Loucy (cell line): Measurements from ENCODE around the gene CDC14A.

Experiments used
- H2AFZ ChIP-seq: fragments of 200-600 bp; sonication (generic); 2 replicates; pipeline ENCODE4 v1.6.0; 2016; ENCODE audit warnings: antibody characterized with exemption, mild to moderate bottlenecking, low read length, moderate library complexity
- H3F3A ChIP-seq: fragments of 200-600 bp; 2 replicates; pipeline ENCODE4 v1.6.0; 2016; ENCODE audit warnings: antibody characterized with exemption, low read depth, mild to moderate bottlenecking
- H3K27me3 ChIP-seq: fragments of 200-600 bp; sonication (generic); 2 replicates; pipeline ENCODE4 v1.6.1; 2014; ENCODE audit warnings: low read length, mild to moderate bottlenecking; ENCODE audit not compliant: insufficient read depth, poor library complexity, severe bottlenecking
- H3K36me3 ChIP-seq: fragments of 200-600 bp; sonication (generic); 2 replicates; pipeline ENCODE4 v1.6.1; 2016; ENCODE audit warnings: low read length; ENCODE audit not compliant: insufficient read depth
- H3K4me1 ChIP-seq: fragments of 200-600 bp; sonication (generic); 2 replicates; pipeline ENCODE4 v1.5.1; 2014; ENCODE audit warnings: low read length, mild to moderate bottlenecking; ENCODE audit not compliant: insufficient read depth, poor library complexity, severe bottlenecking
- H3K4me2 ChIP-seq: fragments of 200-600 bp; sonication (generic); 2 replicates; pipeline ENCODE4 v1.6.0; 2014; ENCODE audit warnings: antibody characterized with exemption, low read length, low read depth, mild to moderate bottlenecking; ENCODE audit not compliant: poor library complexity, severe bottlenecking
- H3K4me3 ChIP-seq: fragments of 200-600 bp; sonication (generic); 2 replicates; pipeline ENCODE4 v1.5.1; 2014; ENCODE audit warnings: low read length, mild to moderate bottlenecking, mixed read lengths; ENCODE audit not compliant: poor library complexity, severe bottlenecking
- H3K79me2 ChIP-seq: fragments of 200-600 bp; sonication (generic); 2 replicates; pipeline ENCODE4 v1.6.1; 2014; ENCODE audit warnings: low read length; ENCODE audit not compliant: insufficient read depth
- H3K9ac ChIP-seq: fragments of 200-600 bp; sonication (generic); 2 replicates; pipeline ENCODE4 v1.6.0; 2014; ENCODE audit warnings: mild to moderate bottlenecking, low read depth, low read length, moderate library complexity; ENCODE audit not compliant: poor library complexity, severe bottlenecking
- H3K9me2 ChIP-seq: fragments of 200-600 bp; sonication (generic); replicated peaks from 2 replicates; pipeline ENCODE4 v1.6.1; 2016; ENCODE audit warnings: low read depth, low read length, mixed read lengths
- H3K9me3 ChIP-seq: fragments of 200-600 bp; sonication (generic); 2 replicates; pipeline ENCODE4 v1.6.1; 2014; ENCODE audit warnings: mild to moderate bottlenecking, antibody characterized with exemption, low read length, low read depth; ENCODE audit not compliant: insufficient read depth
- H4K20me1 ChIP-seq: fragments of 200-600 bp; sonication (generic); 2 replicates; pipeline ENCODE4 v1.6.0; 2014; ENCODE audit warnings: antibody characterized with exemption, low read length, mild to moderate bottlenecking; ENCODE audit not compliant: insufficient read depth, poor library complexity, severe bottlenecking
- EZH2phosphoT487 ChIP-seq: fragments of 200-600 bp; IDR thresholded peaks from 2 replicates; pipeline ENCODE4 v1.6.1; 2018; ENCODE audit warnings: antibody characterized with exemption, mild to moderate bottlenecking, moderate library complexity, borderline replicate concordance
- TF ChIP-seq, protein P1 (sequence below): fragments of 200-600 bp; sonication (generic); conservative IDR thresholded peaks from 2 replicates; pipeline ENCODE4 v1.5.1; 2014; ENCODE audit warnings: mild to moderate bottlenecking, antibody characterized with exemption, low read length

Gene CDC14A

GRCh38 chr1:100396651-100397050 lies 44.3 kb downstream of the CDC14A start:
- no peak for TF ChIP-seq EZH2phosphoT487
- TF ChIP-seq, protein P1, sequence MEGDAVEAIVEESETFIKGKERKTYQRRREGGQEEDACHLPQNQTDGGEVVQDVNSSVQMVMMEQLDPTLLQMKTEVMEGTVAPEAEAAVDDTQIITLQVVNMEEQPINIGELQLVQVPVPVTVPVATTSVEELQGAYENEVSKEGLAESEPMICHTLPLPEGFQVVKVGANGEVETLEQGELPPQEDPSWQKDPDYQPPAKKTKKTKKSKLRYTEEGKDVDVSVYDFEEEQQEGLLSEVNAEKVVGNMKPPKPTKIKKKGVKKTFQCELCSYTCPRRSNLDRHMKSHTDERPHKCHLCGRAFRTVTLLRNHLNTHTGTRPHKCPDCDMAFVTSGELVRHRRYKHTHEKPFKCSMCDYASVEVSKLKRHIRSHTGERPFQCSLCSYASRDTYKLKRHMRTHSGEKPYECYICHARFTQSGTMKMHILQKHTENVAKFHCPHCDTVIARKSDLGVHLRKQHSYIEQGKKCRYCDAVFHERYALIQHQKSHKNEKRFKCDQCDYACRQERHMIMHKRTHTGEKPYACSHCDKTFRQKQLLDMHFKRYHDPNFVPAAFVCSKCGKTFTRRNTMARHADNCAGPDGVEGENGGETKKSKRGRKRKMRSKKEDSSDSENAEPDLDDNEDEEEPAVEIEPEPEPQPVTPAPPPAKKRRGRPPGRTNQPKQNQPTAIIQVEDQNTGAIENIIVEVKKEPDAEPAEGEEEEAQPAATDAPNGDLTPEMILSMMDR: peak; percentile 50
- Histone ChIP-seq H3K4me3 (no peak overlapping the region), H3K9ac (no peak overlapping the region), H3K9me3 (no peaks in the 10 kb centered on the region), H3K79me2 (peaks cover 21% of the 10 kb centered on the region), H2AFZ (no peak overlapping the region), H3K4me1 (peaks cover 49% of the 10 kb centered on the region), H3K36me3 (peaks cover 8% of the 10 kb centered on the region; the same call in 1 of the 2 replicates), H4K20me1 (no peaks in the 10 kb centered on the region), H3F3A (peaks cover 10% of the 10 kb centered on the region), H3K27me3 (no peaks in the 10 kb centered on the region), H3K4me2 (peak overlapping the region; percentile 3), H3K9me2 (no peaks in the 10 kb centered on the region)

- H3K9me3 ChIP-seq: no peaks in the 10 kb centered on the region
- no peaks in the 10 kb centered on the region for H3K27me3 ChIP-seq
- no peak overlapping the region for H3K4me3 ChIP-seq
- H4K20me1 ChIP-seq: no peaks in the 10 kb centered on the region
- H3K79me2 ChIP-seq: peaks cover 26% of the 10 kb centered on the region
- no peaks in the 10 kb centered on the region for H3K9me2 ChIP-seq
- H3K4me2 ChIP-seq: no peak overlapping the region
- peaks cover 58% of the 10 kb centered on the region for H3K4me1 ChIP-seq
- peaks cover 10% of the 10 kb centered on the region for H3F3A ChIP-seq
- no peak overlapping the region for H2AFZ ChIP-seq
- H3K9ac ChIP-seq: no peak overlapping the region
- no peak for TF ChIP-seq EZH2phosphoT487
- TF ChIP-seq, protein P1: no peak
- H3K36me3 ChIP-seq: peaks cover 14% of the 10 kb centered on the region; the same call in 1 of the 2 replicates
Observed at GRCh38 chr1:100397681-100398080, 45.4 kb downstream of the CDC14A start.

DNA sequence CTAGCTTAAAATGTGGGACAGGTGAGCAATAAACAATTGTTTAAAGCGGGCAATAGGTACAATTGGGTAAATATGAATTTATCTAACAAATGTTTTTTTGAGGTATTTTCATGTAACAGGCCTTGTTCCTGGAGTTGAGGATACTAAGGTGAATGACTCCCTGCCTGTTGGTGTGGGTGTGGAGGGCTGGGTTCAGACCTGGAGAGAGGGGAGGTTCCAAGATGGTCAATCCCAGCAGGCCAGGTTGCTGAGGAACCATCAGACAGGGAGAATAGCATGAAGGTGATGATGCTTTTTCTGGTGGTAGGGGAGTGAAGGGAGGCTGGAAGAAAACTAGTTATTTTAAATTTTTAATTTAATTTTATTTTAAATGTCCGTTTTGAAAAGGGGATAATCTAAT lies 46.3 kb downstream of the CDC14A start:
- Histone ChIP-seq H3K36me3 (peaks cover 14% of the 10 kb centered on the region; the same call in 1 of the 2 replicates), H3K4me1 (peaks cover 67% of the 10 kb centered on the region), H3K27me3 (no peaks in the 10 kb centered on the region), H3K4me3 (no peak overlapping the region), H3F3A (peaks cover 10% of the 10 kb centered on the region), H4K20me1 (no peaks in the 10 kb centered on the region), H2AFZ (no peak overlapping the region), H3K79me2 (peaks cover 29% of the 10 kb centered on the region), H3K9me3 (no peaks in the 10 kb centered on the region), H3K9ac (no peak overlapping the region), H3K4me2 (no peak overlapping the region), H3K9me2 (no peaks in the 10 kb centered on the region)
- no peak for TF ChIP-seq EZH2phosphoT487
- TF ChIP-seq, protein P1: no peak
